ENCODE measurements around the gene RPSA.
"Not testable (repeated sequence)": the region's sequence is repeated elsewhere in the genome, so short reads cannot be mapped to it uniquely, and the experiment has no call there.

The RPSA gene

DNA sequence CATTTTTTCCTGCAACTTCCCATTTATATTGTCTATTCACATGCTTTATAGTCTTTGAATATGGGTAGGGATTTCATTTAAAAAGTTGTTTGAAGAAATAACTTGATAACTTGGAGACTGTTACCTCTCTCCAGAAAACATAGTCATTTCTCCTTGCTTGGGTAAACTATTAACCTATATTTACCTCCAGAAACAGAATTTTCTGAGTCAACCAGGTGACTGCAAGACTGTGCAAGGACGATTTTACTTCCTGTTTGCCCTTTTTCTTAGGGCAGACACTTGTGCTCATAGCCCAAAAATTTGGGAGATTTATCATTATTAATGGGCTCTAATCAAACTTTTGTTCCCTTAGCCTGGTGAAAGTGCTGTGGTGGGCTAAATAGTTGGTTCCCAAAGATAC lies 46.6 kb downstream of the RPSA start:
- no peak overlapping the region for H3K4me3 ChIP-seq (ENCODE audit: control insufficient read depth in 1 of 7, extremely low read depth in 1 of 7, insufficient read depth in 4 of 7, low read depth in 2 of 7, low read length in 6 of 7)
- DNase-seq: no peak
- no peaks in the 10 kb centered on the region for H3K4me1 ChIP-seq (ENCODE audit: control extremely low read depth in 1 of 4, control insufficient read depth in 4 of 4, insufficient read depth in 4 of 4, low read length in 3 of 4)
- no peak overlapping the region for H3K27ac ChIP-seq (ENCODE audit: insufficient read depth in 1 of 2, low read depth in 1 of 2, low read length in 2 of 2, poor library complexity in 1 of 2, severe bottlenecking in 2 of 2)
- CTCF ChIA-PET: no interaction called here
- 75% methylated on average over 1 of the region's 1 CpG for WGBS (ENCODE audit: insufficient coverage)
- POLR2A ChIA-PET: no interaction called here
- no peaks in the 10 kb centered on the region for H3K36me3 ChIP-seq (ENCODE audit: control insufficient read depth in 4 of 4, insufficient read depth in 4 of 4, low read length in 3 of 4)
- H3K9me3 ChIP-seq (ENCODE audit: control extremely low read depth in 1 of 5, control insufficient read depth in 4 of 5, insufficient read depth in 2 of 5, low read depth in 1 of 5, low read length in 4 of 5): no peaks in the 10 kb centered on the region
- no peaks in the 10 kb centered on the region for H3K27me3 ChIP-seq (replicated peaks in 2 of 5; ENCODE audit: control insufficient read depth in 4 of 5, insufficient read depth in 5 of 5, low read length in 4 of 5)

DNA sequence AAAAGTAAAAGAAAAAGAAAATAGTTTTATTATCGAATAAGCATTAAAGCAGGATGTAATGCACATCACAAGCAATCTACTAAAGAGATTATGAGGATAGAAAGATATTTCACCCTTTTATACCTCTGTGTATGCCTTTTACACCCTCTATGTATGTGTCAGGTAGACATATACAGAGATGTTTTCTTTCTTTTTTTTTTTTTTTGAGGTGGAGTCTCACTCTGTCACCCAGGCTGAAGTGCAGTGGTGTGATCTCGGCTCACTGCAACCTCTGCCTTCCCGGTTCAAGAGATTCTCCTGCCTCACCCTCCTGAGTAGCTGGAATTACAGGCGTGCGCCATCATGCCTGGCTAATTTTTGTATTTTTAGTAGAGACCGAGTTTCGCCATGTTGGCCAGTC lies 47.4 kb downstream of the RPSA start:
- H3K4me1 ChIP-seq (ENCODE audit: control extremely low read depth in 1 of 4, control insufficient read depth in 4 of 4, insufficient read depth in 4 of 4, low read length in 3 of 4); H3K4me3 ChIP-seq (ENCODE audit: control insufficient read depth in 1 of 7, extremely low read depth in 1 of 7, insufficient read depth in 4 of 7, low read depth in 2 of 7, low read length in 6 of 7); CTCF ChIA-PET; DNase-seq; H3K9me3 ChIP-seq (ENCODE audit: control extremely low read depth in 1 of 5, control insufficient read depth in 4 of 5, insufficient read depth in 2 of 5, low read depth in 1 of 5, low read length in 4 of 5); POLR2A ChIA-PET; H3K27ac ChIP-seq (ENCODE audit: insufficient read depth in 1 of 2, low read depth in 1 of 2, low read length in 2 of 2, poor library complexity in 1 of 2, severe bottlenecking in 2 of 2); H3K27me3 ChIP-seq (replicated peaks in 2 of 5; ENCODE audit: control insufficient read depth in 4 of 5, insufficient read depth in 5 of 5, low read length in 4 of 5); H3K36me3 ChIP-seq (ENCODE audit: control insufficient read depth in 4 of 4, insufficient read depth in 4 of 4, low read length in 3 of 4): not testable (repeated sequence)
- 89% methylated on average over 4 of the region's 7 CpGs for WGBS (ENCODE audit: insufficient coverage)

DNA sequence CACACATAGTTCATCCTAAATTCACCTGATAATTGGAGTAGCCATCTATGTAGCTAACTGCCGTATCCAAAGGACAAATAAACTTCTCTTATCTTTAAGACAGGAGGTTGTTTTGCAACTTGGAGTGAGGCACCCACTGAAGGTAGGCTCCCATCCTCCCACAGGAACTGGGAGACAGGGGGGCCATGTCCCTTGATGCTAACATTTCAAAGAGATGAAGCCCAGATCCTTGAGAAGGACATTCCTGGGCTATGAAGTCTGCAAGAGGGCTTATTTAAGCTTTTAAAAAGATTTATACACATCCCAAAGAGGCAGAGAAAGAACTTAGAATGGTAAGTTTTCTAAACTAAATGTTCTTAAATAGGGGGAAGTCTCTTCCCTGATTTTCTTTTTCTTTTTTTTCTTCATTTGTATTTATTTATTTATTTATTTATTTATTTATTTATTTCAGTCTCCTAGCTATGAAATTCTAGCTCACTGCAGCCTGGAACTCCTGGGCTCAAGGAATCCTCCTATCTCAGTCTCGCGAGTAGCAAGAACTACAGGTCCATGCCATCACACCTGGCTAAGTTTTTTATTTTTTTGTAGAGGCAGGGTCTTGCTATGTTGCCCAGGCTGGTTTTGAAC lies 48.2 kb downstream of the RPSA start:
- Histone ChIP-seq H3K36me3 (ENCODE audit: control insufficient read depth in 4 of 4, insufficient read depth in 4 of 4, low read length in 3 of 4) (no peaks in the 10 kb centered on the region), H3K9me3 (ENCODE audit: control extremely low read depth in 1 of 5, control insufficient read depth in 4 of 5, insufficient read depth in 2 of 5, low read depth in 1 of 5, low read length in 4 of 5) (no peaks in the 10 kb centered on the region), H3K4me1 (ENCODE audit: control extremely low read depth in 1 of 4, control insufficient read depth in 4 of 4, insufficient read depth in 4 of 4, low read length in 3 of 4) (no peaks in the 10 kb centered on the region), H3K27ac (ENCODE audit: insufficient read depth in 1 of 2, low read depth in 1 of 2, low read length in 2 of 2, poor library complexity in 1 of 2, severe bottlenecking in 2 of 2) (no peak overlapping the region), H3K4me3 (ENCODE audit: control insufficient read depth in 1 of 7, extremely low read depth in 1 of 7, insufficient read depth in 4 of 7, low read depth in 2 of 7, low read length in 6 of 7) (no peak overlapping the region), H3K27me3 (replicated peaks in 2 of 5; ENCODE audit: control insufficient read depth in 4 of 5, insufficient read depth in 5 of 5, low read length in 4 of 5) (no peaks in the 10 kb centered on the region)
- no peak for DNase-seq
- POLR2A ChIA-PET: no interaction called here
- 100% methylated on average over 1 of the region's 3 CpGs for WGBS (ENCODE audit: insufficient coverage)
- CTCF ChIA-PET: no interaction called here

DNA sequence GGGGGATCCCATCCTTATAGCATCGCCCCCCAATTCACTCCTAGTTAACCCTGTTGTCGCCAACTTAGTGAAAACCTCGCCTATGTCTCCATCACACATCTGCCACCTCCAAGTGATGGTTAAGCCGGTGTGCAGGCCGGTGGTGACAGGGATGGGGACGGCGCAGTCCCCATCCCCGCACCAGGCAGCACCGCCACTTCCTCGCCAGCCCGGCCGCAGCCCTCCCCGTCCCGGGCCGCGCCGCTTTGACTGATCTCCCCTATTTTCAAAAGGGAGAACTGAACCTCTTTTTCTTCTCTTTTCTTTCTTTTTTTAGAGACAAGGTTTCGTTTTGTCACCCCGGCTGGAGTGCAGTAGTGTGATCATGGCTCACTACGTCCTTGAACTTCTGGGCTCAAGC lies 49.6 kb downstream of the RPSA start:
- no peak for DNase-seq
- no peaks in the 10 kb centered on the region for H3K36me3 ChIP-seq (ENCODE audit: control insufficient read depth in 4 of 4, insufficient read depth in 4 of 4, low read length in 3 of 4)
- CTCF ChIA-PET: no interaction called here
- H3K27me3 ChIP-seq (replicated peaks in 2 of 5; ENCODE audit: control insufficient read depth in 4 of 5, insufficient read depth in 5 of 5, low read length in 4 of 5): no peaks in the 10 kb centered on the region
- H3K4me1 ChIP-seq (ENCODE audit: control extremely low read depth in 1 of 4, control insufficient read depth in 4 of 4, insufficient read depth in 4 of 4, low read length in 3 of 4): no peaks in the 10 kb centered on the region
- WGBS (ENCODE audit: insufficient coverage): 97% methylated on average over 11 of the region's 20 CpGs
- no peaks in the 10 kb centered on the region for H3K9me3 ChIP-seq (ENCODE audit: control extremely low read depth in 1 of 5, control insufficient read depth in 4 of 5, insufficient read depth in 2 of 5, low read depth in 1 of 5, low read length in 4 of 5)
- H3K27ac ChIP-seq (ENCODE audit: insufficient read depth in 1 of 2, low read depth in 1 of 2, low read length in 2 of 2, poor library complexity in 1 of 2, severe bottlenecking in 2 of 2): no peak overlapping the region
- no peak overlapping the region for H3K4me3 ChIP-seq (ENCODE audit: control insufficient read depth in 1 of 7, extremely low read depth in 1 of 7, insufficient read depth in 4 of 7, low read depth in 2 of 7, low read length in 6 of 7)
- POLR2A ChIA-PET: no interaction called here

DNA sequence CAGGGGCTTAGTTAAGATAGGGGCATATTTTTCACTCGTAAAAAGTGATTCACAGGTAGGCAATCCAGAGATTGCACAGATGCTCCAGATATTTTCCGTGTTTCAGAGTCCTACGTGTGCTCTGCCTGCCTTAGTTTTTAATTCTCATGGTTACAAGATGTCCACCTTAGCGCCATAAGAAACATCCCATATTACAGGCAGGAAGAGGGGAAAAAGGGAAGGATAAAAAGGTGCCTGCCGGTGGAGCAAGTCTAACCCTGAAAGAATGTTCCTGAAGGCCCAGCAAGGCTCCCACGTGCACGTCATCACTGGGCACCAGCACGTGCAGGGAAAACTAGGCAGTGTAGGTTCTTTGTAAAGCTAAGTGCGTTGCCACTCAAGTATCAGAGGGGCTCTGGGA lies 50.8 kb downstream of the RPSA start:
- no peaks in the 10 kb centered on the region for H3K9me3 ChIP-seq (ENCODE audit: control extremely low read depth in 1 of 5, control insufficient read depth in 4 of 5, insufficient read depth in 2 of 5, low read depth in 1 of 5, low read length in 4 of 5)
- H3K27ac ChIP-seq (ENCODE audit: insufficient read depth in 1 of 2, low read depth in 1 of 2, low read length in 2 of 2, poor library complexity in 1 of 2, severe bottlenecking in 2 of 2): no peak overlapping the region
- POLR2A ChIA-PET: no interaction called here
- DNase-seq: no peak
- 92% methylated on average over 8 of the region's 9 CpGs for WGBS (ENCODE audit: insufficient coverage)
- H3K36me3 ChIP-seq (ENCODE audit: control insufficient read depth in 4 of 4, insufficient read depth in 4 of 4, low read length in 3 of 4): no peaks in the 10 kb centered on the region
- H3K4me3 ChIP-seq (ENCODE audit: control insufficient read depth in 1 of 7, extremely low read depth in 1 of 7, insufficient read depth in 4 of 7, low read depth in 2 of 7, low read length in 6 of 7): no peak overlapping the region
- H3K4me1 ChIP-seq (ENCODE audit: control extremely low read depth in 1 of 4, control insufficient read depth in 4 of 4, insufficient read depth in 4 of 4, low read length in 3 of 4): no peaks in the 10 kb centered on the region
- CTCF ChIA-PET: no interaction called here
- H3K27me3 ChIP-seq (replicated peaks in 2 of 5; ENCODE audit: control insufficient read depth in 4 of 5, insufficient read depth in 5 of 5, low read length in 4 of 5): no peaks in the 10 kb centered on the region

DNA sequence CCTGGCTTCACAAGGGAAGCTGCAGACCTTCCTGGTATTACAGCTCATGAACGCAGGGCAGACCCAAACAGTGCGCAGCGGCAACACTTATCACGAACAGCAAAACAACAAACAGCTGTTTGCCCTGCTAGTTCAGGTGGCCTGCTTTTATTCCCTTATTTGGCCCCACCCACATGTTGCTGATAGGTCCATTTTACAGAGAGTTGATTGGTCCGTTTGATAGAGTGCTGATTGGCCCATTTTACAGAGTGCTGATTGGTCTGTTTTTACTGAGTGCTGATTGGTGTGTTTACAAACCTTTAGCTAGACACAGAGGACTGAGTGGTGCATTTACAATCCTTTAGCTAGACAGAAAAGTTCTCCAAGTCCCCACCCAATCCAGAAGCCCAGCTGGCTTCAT lies 52.1 kb downstream of the RPSA start:
- WGBS (ENCODE audit: insufficient coverage): 75% methylated on average over 4 of the region's 5 CpGs
- H3K4me3 ChIP-seq (ENCODE audit: control insufficient read depth in 1 of 7, extremely low read depth in 1 of 7, insufficient read depth in 4 of 7, low read depth in 2 of 7, low read length in 6 of 7); H3K4me1 ChIP-seq (ENCODE audit: control extremely low read depth in 1 of 4, control insufficient read depth in 4 of 4, insufficient read depth in 4 of 4, low read length in 3 of 4); H3K27ac ChIP-seq (ENCODE audit: insufficient read depth in 1 of 2, low read depth in 1 of 2, low read length in 2 of 2, poor library complexity in 1 of 2, severe bottlenecking in 2 of 2); H3K27me3 ChIP-seq (replicated peaks in 2 of 5; ENCODE audit: control insufficient read depth in 4 of 5, insufficient read depth in 5 of 5, low read length in 4 of 5); DNase-seq; H3K9me3 ChIP-seq (ENCODE audit: control extremely low read depth in 1 of 5, control insufficient read depth in 4 of 5, insufficient read depth in 2 of 5, low read depth in 1 of 5, low read length in 4 of 5); CTCF ChIA-PET; H3K36me3 ChIP-seq (ENCODE audit: control insufficient read depth in 4 of 4, insufficient read depth in 4 of 4, low read length in 3 of 4); POLR2A ChIA-PET: not testable (repeated sequence)

DNA sequence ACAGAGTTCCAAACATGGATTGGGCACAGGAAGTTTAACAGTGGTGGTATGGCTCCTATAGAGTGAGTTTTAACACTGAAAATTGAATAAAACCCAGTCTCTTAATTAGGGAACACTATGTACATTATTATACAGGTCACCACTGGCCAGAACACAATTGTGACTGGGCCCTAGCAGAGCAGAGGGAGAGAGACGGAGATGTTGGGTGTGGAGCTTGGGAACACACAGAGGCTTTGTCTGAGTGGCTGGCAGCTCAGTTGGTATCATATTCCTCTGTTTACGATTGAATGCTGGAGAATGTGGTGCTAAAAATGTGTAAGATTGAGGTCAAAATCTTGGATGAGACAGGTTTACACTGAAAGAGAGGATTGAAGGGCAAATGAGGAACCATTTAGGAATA lies 54.2 kb downstream of the RPSA start:
- CTCF ChIA-PET: interaction anchor here (1.0 to 2.1 kb wide), 2 partner anchors 13 to 718 kb away, joined by 3 to 9 read pairs; no protein-coding TSS in a partner anchor

More for the DNA sequence above, 54.2 kb downstream of the RPSA start:
- Histone ChIP-seq H3K9me3 (ENCODE audit: control extremely low read depth in 1 of 5, control insufficient read depth in 4 of 5, insufficient read depth in 2 of 5, low read depth in 1 of 5, low read length in 4 of 5) (no peaks in the 10 kb centered on the region), H3K4me1 (ENCODE audit: control extremely low read depth in 1 of 4, control insufficient read depth in 4 of 4, insufficient read depth in 4 of 4, low read length in 3 of 4) (no peaks in the 10 kb centered on the region), H3K27me3 (replicated peaks in 2 of 5; ENCODE audit: control insufficient read depth in 4 of 5, insufficient read depth in 5 of 5, low read length in 4 of 5) (peaks cover 0 to 2% (median 0%) of the 10 kb centered on the region in 5 experiments), H3K36me3 (ENCODE audit: control insufficient read depth in 4 of 4, insufficient read depth in 4 of 4, low read length in 3 of 4) (no peaks in the 10 kb centered on the region), H3K27ac (ENCODE audit: insufficient read depth in 1 of 2, low read depth in 1 of 2, low read length in 2 of 2, poor library complexity in 1 of 2, severe bottlenecking in 2 of 2) (no peak overlapping the region), H3K4me3 (ENCODE audit: control insufficient read depth in 1 of 7, extremely low read depth in 1 of 7, insufficient read depth in 4 of 7, low read depth in 2 of 7, low read length in 6 of 7) (no peak overlapping the region)
- POLR2A ChIA-PET: no interaction called here
- WGBS (ENCODE audit: insufficient coverage): 100% methylated on average over 1 of the region's 2 CpGs
- no peak for DNase-seq
